ENCODE results near the gene KLF11. TPM values are rescaled to one million over a fixed set of nuclear protein-coding genes. Genes with fewer than 3 reads are reported as not detected.

KLF11 gene
- 7.9 TPM for polyA plus RNA-seq (2013, experiment 1 of 2)
- polyA plus RNA-seq (2013, experiment 2 of 2) = 11.3 TPM

DNA sequence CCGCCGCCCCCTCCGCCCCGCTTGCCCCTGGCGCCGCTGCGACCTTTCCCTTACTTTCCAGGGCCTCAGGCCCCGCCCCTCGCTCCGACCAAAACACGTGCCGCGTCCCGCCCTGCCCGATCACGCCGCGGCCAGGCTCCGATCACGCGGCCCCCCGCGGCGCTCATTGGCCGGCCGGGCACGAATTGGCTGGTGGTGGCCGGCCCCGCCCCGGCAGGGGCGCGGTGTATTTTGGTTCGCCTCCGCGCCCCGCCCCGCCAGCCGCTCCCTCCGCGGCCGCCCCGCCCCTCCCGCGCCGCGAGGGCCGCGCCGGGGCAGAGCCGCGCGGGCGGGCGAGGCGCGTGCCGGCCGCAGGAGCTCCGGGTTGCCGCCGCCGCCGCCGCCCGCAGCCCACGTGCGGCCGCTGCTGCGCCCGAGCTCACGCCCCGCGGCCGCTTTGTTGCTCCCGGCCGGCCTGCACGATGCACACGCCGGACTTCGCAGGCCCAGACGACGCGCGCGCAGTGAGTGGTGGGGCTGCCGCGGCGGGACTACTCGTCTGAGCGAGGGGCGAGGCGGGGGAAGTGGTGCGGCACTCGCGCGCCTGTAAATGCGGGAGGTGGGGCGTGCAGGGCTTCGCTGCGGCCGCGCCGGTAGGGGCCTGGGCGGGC is at the start of gene KLF11:
Gene KLF11 (plus strand): TSS at position 295 of the 650 bp plus-strand sequence. CDS start 167 bp downstream, at position 462.
- H3K27ac ChIP-seq (ENCODE audit: low read depth, low read length) = peak within 1 kb of the TSS; percentile 94; the same call in 1 of the 2 replicates
- H3K9ac ChIP-seq (ENCODE audit: low read depth, low read length) = peak within 1 kb of the TSS; percentile 94
- no peaks in the 10 kb centered on the region for H3K9me3 ChIP-seq (ENCODE audit: insufficient read depth, low read depth, low read length)
- H3K27me3 ChIP-seq (ENCODE audit: insufficient read depth, low read length) = peaks cover 7% of the 10 kb centered on the region; the same call in 1 of the 2 replicates
- under 1% methylated on average over 101 of the region's 104 CpGs for WGBS
- H3K4me3 ChIP-seq (ENCODE audit: low read length) = peak within 1 kb of the TSS; percentile 61
- H3K36me3 ChIP-seq (ENCODE audit: insufficient read depth, low read length) = peaks cover 23% of the 10 kb centered on the region
- H3K4me1 ChIP-seq (ENCODE audit: insufficient read depth, low read length) = 0 out of 2 replicates have a peak, but pooled peaks cover 4% of the 10 kb centered on the region

DNA sequence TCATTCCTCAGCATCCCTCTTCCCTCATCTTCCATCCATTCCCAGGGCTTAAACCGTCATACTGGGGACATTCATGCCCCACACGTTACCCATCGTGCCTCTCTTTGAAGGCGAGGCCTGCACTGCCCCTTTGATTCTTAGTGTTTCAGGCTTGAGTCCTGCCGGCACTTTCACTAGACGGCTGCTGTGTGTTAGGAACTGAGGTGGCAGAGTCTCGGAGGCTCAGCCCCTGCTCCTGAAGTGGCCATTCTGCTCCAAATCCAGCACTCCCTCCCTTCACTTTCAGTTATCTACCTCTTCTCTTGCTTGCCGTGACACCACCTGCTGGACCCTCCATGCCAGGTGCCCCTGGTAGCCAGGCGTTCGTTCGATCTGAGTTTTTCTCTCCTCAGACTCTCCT is 48.9 kb upstream of the KLF11 start:
- Histone ChIP-seq H3K4me1 (ENCODE audit: insufficient read depth, low read length) (peaks cover 7% of the 10 kb centered on the region; the same call in 1 of the 2 replicates), H3K4me3 (ENCODE audit: low read length) (no peak overlapping the region), H3K27ac (ENCODE audit: low read depth, low read length) (no peak overlapping the region), H3K9ac (ENCODE audit: low read depth, low read length) (no peak overlapping the region), H3K36me3 (ENCODE audit: insufficient read depth, low read length) (no peaks in the 10 kb centered on the region), H3K27me3 (ENCODE audit: insufficient read depth, low read length) (no peaks in the 10 kb centered on the region), H3K9me3 (ENCODE audit: insufficient read depth, low read depth, low read length) (no peaks in the 10 kb centered on the region)
- WGBS = 93% methylated on average over 11 of the region's 11 CpGs

- Histone ChIP-seq H3K4me1 (ENCODE audit: insufficient read depth, low read length) (peaks cover 7% of the 10 kb centered on the region; the same call in 1 of the 2 replicates), H3K36me3 (ENCODE audit: insufficient read depth, low read length) (no peaks in the 10 kb centered on the region), H3K27me3 (ENCODE audit: insufficient read depth, low read length) (no peaks in the 10 kb centered on the region), H3K27ac (ENCODE audit: low read depth, low read length) (no peak overlapping the region), H3K9me3 (ENCODE audit: insufficient read depth, low read depth, low read length) (no peaks in the 10 kb centered on the region), H3K9ac (ENCODE audit: low read depth, low read length) (no peak overlapping the region), H3K4me3 (ENCODE audit: low read length) (no peak overlapping the region)
- WGBS = 97% methylated on average over 5 of the region's 5 CpGs
Measured at GRCh38 chr2:9995059-9995458, 48.3 kb upstream of the KLF11 start.

- H3K4me3 ChIP-seq (ENCODE audit: low read length) = no peak overlapping the region
- peaks cover 3% of the 10 kb centered on the region for H3K4me1 ChIP-seq (ENCODE audit: insufficient read depth, low read length)
- H3K36me3 ChIP-seq (ENCODE audit: insufficient read depth, low read length) = no peaks in the 10 kb centered on the region
- 93% methylated on average over 6 of the region's 7 CpGs for WGBS
- H3K27me3 ChIP-seq (ENCODE audit: insufficient read depth, low read length) = no peaks in the 10 kb centered on the region
- H3K27ac ChIP-seq (ENCODE audit: low read depth, low read length) = no peak overlapping the region
- no peak overlapping the region for H3K9ac ChIP-seq (ENCODE audit: low read depth, low read length)
- no peaks in the 10 kb centered on the region for H3K9me3 ChIP-seq (ENCODE audit: insufficient read depth, low read depth, low read length)
Measured at GRCh38 chr2:9996321-9996720, 47.0 kb upstream of the KLF11 start.

- Histone ChIP-seq H3K27me3 (ENCODE audit: insufficient read depth, low read length) (no peaks in the 10 kb centered on the region), H3K4me1 (ENCODE audit: insufficient read depth, low read length) (peaks cover 7% of the 10 kb centered on the region), H3K36me3 (ENCODE audit: insufficient read depth, low read length) (no peaks in the 10 kb centered on the region), H3K9me3 (ENCODE audit: insufficient read depth, low read depth, low read length) (no peaks in the 10 kb centered on the region), H3K9ac (ENCODE audit: low read depth, low read length) (no peak overlapping the region), H3K27ac (ENCODE audit: low read depth, low read length) (no peak overlapping the region), H3K4me3 (ENCODE audit: low read length) (no peak overlapping the region)
- 87% methylated on average over 6 of the region's 7 CpGs for WGBS
Measured at GRCh38 chr2:9997936-9998335, 45.4 kb upstream of the KLF11 start.

- H3K9me3 ChIP-seq (ENCODE audit: insufficient read depth, low read depth, low read length) = no peaks in the 10 kb centered on the region
- H3K9ac ChIP-seq (ENCODE audit: low read depth, low read length) = no peak overlapping the region
- no peaks in the 10 kb centered on the region for H3K36me3 ChIP-seq (ENCODE audit: insufficient read depth, low read length)
- H3K4me3 ChIP-seq (ENCODE audit: low read length) = no peak overlapping the region
- 96% methylated on average over 20 of the region's 20 CpGs for WGBS
- H3K27ac ChIP-seq (ENCODE audit: low read depth, low read length) = no peak overlapping the region
- no peaks in the 10 kb centered on the region for H3K27me3 ChIP-seq (ENCODE audit: insufficient read depth, low read length)
- H3K4me1 ChIP-seq (ENCODE audit: insufficient read depth, low read length) = peaks cover 7% of the 10 kb centered on the region
Measured at GRCh38 chr2:9998916-9999654, 44.3 kb upstream of the KLF11 start.

DNA sequence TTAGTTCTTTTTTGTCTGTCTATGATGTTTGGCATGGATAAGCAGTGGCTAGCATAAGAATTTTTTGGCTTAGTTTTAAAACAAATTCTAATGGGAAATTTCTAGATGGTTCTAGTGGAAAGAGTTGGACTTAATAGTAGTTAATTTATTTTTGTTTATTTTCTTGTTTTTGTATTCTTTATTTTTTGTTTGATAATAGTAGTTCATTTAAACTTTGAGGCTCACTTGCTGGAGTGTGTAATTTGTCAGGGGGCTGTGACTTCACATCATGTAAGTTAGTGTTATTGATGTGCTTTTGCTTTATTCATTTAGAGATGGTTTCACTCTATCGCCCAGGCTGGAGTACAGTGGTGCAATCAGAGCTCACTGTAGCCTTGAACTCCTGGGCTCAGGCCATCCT is 43.7 kb upstream of the KLF11 start:
- Histone ChIP-seq H3K27me3 (ENCODE audit: insufficient read depth, low read length) (no peaks in the 10 kb centered on the region), H3K9me3 (ENCODE audit: insufficient read depth, low read depth, low read length) (no peaks in the 10 kb centered on the region), H3K27ac (ENCODE audit: low read depth, low read length) (no peak overlapping the region), H3K9ac (ENCODE audit: low read depth, low read length) (no peak overlapping the region), H3K4me1 (ENCODE audit: insufficient read depth, low read length) (peaks cover 7% of the 10 kb centered on the region), H3K4me3 (ENCODE audit: low read length) (no peak overlapping the region), H3K36me3 (ENCODE audit: insufficient read depth, low read length) (no peaks in the 10 kb centered on the region)
- 88% methylated on average over 1 of the region's 1 CpG for WGBS

DNA sequence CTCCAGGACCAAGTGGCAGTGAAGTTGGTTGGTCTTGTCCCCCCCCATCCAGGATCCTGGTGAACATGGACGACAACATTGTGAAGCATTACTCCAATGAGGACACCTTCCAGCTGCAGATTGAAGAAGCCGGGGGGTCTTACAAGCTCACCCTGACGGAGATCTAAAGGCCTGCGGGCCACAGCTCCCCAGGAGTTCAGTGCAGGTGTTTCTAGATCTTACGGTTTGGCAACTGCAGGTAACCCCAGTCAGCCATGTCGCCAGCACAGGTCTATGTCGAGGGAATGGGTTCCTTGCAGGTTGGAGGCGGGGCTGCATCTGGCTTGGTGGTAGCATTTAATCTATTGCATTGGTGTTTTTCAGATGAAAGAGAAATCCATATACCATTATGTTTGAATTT is 42.8 kb upstream of the KLF11 start:
- Histone ChIP-seq H3K27me3 (ENCODE audit: insufficient read depth, low read length) (no peaks in the 10 kb centered on the region), H3K4me1 (ENCODE audit: insufficient read depth, low read length) (peaks cover 7% of the 10 kb centered on the region), H3K9me3 (ENCODE audit: insufficient read depth, low read depth, low read length) (no peaks in the 10 kb centered on the region), H3K36me3 (ENCODE audit: insufficient read depth, low read length) (no peaks in the 10 kb centered on the region), H3K4me3 (ENCODE audit: low read length) (no peak overlapping the region), H3K9ac (ENCODE audit: low read depth, low read length) (no peak overlapping the region), H3K27ac (ENCODE audit: low read depth, low read length) (no peak overlapping the region)
- WGBS = 93% methylated on average over 8 of the region's 8 CpGs

- no peaks in the 10 kb centered on the region for H3K27me3 ChIP-seq (ENCODE audit: insufficient read depth, low read length)
- no peaks in the 10 kb centered on the region for H3K9me3 ChIP-seq (ENCODE audit: insufficient read depth, low read depth, low read length)
- 85% methylated on average over 5 of the region's 5 CpGs for WGBS
- no peak overlapping the region for H3K27ac ChIP-seq (ENCODE audit: low read depth, low read length)
- H3K9ac ChIP-seq (ENCODE audit: low read depth, low read length) = no peak overlapping the region
- no peak overlapping the region for H3K4me3 ChIP-seq (ENCODE audit: low read length)
- no peaks in the 10 kb centered on the region for H3K36me3 ChIP-seq (ENCODE audit: insufficient read depth, low read length)
- peaks cover 7% of the 10 kb centered on the region for H3K4me1 ChIP-seq (ENCODE audit: insufficient read depth, low read length)
Measured at GRCh38 chr2:10001586-10001985, 41.8 kb upstream of the KLF11 start.

DNA sequence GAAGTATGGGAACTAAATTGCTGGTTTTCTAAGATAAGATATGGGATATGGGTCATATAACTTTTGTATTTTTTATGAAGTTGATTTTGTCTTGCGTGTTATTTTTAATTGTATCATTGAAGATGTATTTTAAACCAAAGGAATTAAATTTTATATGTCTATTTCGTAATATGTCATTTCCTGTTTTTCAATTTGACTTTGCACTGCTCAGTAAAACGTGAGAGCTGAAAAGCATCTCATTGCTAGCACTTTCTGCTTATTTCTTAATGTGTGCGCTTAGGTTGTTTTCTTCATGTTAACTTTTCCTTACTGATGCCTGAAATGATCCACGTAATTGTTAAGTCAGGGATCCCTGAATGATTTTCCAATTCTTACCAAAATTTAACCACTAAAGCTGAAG is 41.2 kb upstream of the KLF11 start:
- Histone ChIP-seq H3K9me3 (ENCODE audit: insufficient read depth, low read depth, low read length) (no peaks in the 10 kb centered on the region), H3K4me1 (ENCODE audit: insufficient read depth, low read length) (peaks cover 7% of the 10 kb centered on the region), H3K9ac (ENCODE audit: low read depth, low read length) (no peak overlapping the region)

DNA sequence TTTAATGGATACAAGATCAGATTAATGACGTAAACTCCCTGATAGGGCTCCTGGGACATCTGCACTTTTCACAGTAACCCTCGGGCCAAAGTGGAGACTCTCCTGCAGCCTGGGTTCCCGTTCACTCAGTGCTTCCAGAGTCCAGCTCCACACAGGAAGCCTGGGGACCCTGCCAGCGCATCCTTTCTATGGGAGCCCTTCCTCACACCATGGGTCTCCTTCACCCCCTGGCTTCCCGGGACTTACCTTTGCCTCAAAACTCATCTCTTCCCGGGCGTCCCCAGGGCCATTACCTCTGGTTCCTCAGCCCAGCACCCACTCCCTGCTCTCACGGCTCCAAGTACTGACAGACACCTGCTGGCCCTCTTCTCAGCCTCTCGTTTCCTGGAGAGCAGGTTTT is 40.7 kb upstream of the KLF11 start:
- H3K36me3 ChIP-seq (ENCODE audit: insufficient read depth, low read length) = no peaks in the 10 kb centered on the region
- peaks cover 7% of the 10 kb centered on the region for H3K4me1 ChIP-seq (ENCODE audit: insufficient read depth, low read length)
- WGBS = 94% methylated on average over 9 of the region's 9 CpGs
- H3K9ac ChIP-seq (ENCODE audit: low read depth, low read length) = no peak overlapping the region
- no peaks in the 10 kb centered on the region for H3K27me3 ChIP-seq (ENCODE audit: insufficient read depth, low read length)
- no peak overlapping the region for H3K27ac ChIP-seq (ENCODE audit: low read depth, low read length)
- no peaks in the 10 kb centered on the region for H3K9me3 ChIP-seq (ENCODE audit: insufficient read depth, low read depth, low read length)
- H3K4me3 ChIP-seq (ENCODE audit: low read length) = no peak overlapping the region

More for the DNA sequence above, 41.2 kb upstream of the KLF11 start:
- Histone ChIP-seq H3K4me3 (ENCODE audit: low read length) (no peak overlapping the region), H3K27me3 (ENCODE audit: insufficient read depth, low read length) (no peaks in the 10 kb centered on the region), H3K36me3 (ENCODE audit: insufficient read depth, low read length) (no peaks in the 10 kb centered on the region), H3K27ac (ENCODE audit: low read depth, low read length) (no peak overlapping the region)
- 86% methylated on average over 5 of the region's 5 CpGs for WGBS
